ENCODE results near the gene FUBP1. TPM values are rescaled to one million over a fixed set of nuclear protein-coding genes. Genes with fewer than 3 reads are reported as not detected.

The FUBP1 gene
- polyA plus RNA-seq, 1 of the 3 experiments (the other 2 are of a cell fraction): 64.1 TPM

DNA sequence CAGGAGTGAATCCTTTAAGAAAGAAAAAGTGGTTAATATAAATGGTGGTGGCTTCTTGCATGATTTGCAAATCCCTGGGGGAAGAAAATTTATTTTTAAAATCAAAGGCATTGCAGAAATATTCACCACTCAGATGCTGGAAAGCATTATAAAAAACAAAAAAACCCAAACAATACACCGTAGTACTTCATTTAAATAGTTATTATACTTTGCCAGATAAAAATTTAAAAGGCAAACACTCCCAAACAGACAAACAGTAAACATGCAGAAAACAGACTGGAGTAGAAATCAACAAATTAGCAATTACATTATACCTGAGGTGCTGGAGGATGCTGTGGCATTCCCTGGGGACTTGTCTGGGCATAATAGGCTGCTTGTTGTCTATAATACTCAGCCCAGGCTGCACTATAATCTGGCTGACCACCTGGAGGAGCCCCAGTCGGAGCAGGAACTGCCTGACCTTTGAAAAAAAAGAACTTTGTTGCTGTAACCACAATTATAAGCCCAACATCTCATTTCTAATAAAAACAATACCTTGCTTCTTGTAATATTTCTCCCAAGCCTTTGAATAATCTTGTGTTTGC lies 29.9 kb downstream of the FUBP1 start (continued):
- TF ChIP-seq RFX5 (IDR thresholded peaks at IDR 0.05; ENCODE audit: low read length) (no peak), RAD21 (IDR thresholded peaks at IDR 0.05; ENCODE audit: low read length) (peak; percentile 28), EP300 (IDR thresholded peaks at IDR 0.05; ENCODE audit: borderline replicate concordance in 1 of 2, low read depth in 1 of 2, low read length in 1 of 2) (no peak), TEAD4 (IDR thresholded peaks at IDR 0.05; ENCODE audit: borderline replicate concordance, insufficient read depth) (no peak)
- TF ChIP-seq, protein P1, sequence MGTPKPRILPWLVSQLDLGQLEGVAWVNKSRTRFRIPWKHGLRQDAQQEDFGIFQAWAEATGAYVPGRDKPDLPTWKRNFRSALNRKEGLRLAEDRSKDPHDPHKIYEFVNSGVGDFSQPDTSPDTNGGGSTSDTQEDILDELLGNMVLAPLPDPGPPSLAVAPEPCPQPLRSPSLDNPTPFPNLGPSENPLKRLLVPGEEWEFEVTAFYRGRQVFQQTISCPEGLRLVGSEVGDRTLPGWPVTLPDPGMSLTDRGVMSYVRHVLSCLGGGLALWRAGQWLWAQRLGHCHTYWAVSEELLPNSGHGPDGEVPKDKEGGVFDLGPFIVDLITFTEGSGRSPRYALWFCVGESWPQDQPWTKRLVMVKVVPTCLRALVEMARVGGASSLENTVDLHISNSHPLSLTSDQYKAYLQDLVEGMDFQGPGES (IDR thresholded peaks at IDR 0.05; ENCODE audit: low read depth, low read length): no peak
- TF ChIP-seq, protein P2, sequence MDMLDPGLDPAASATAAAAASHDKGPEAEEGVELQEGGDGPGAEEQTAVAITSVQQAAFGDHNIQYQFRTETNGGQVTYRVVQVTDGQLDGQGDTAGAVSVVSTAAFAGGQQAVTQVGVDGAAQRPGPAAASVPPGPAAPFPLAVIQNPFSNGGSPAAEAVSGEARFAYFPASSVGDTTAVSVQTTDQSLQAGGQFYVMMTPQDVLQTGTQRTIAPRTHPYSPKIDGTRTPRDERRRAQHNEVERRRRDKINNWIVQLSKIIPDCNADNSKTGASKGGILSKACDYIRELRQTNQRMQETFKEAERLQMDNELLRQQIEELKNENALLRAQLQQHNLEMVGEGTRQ (IDR thresholded peaks at IDR 0.05; ENCODE audit: borderline replicate concordance, low read depth, low read length): no peak
- TF ChIP-seq, protein P3, sequence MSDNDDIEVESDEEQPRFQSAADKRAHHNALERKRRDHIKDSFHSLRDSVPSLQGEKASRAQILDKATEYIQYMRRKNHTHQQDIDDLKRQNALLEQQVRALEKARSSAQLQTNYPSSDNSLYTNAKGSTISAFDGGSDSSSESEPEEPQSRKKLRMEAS (IDR thresholded peaks at IDR 0.05; ENCODE audit: low read depth): no peak

DNA sequence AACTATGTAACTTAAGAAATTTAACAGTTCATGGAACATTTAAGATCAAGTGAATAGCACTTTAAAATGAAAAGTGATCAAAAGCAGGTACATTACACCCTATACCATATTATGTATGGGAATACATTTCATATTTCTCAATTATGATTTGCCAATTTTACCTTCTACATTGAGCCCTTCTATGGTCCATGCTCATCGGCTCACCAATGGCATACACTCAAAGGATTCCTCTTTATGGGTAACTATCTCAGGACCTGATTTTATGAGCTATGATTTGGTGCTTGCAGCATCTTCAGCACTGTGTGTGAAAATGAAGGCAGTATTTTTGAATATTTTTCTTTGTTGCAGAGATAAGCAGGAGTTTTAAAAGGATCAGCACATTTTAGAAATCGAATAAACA lies 33.5 kb downstream of the FUBP1 start:
- no peaks in the 10 kb centered on the region for H4K20me1 ChIP-seq (ENCODE audit: insufficient read depth)
- H3K27ac ChIP-seq (ENCODE audit: low read depth in 2 of 2, low read length in 1 of 2): no peak overlapping the region
- peaks cover 93 to 96% of the 10 kb centered on the region in 2 experiments for H3K36me3 ChIP-seq (replicated peaks in 1 of 2; ENCODE audit: control insufficient read depth in 1 of 2, insufficient read depth in 2 of 2, low read length in 1 of 2)
- ChIA-PET POLR2A (no interaction called here), CTCF (interaction anchor here (0.7 to 2.8 kb wide), 3 partner anchors 12 to 28 kb away, joined by 3 to 8 read pairs (median 5); no protein-coding TSS in a partner anchor)
- no peak for DNase-seq
- H3K9me2 ChIP-seq: no peaks in the 10 kb centered on the region
- H3K79me2 ChIP-seq (ENCODE audit: insufficient read depth): peaks cover 52% of the 10 kb centered on the region
- H3F3A ChIP-seq (replicated peaks; ENCODE audit: insufficient read depth): peaks cover 82% of the 10 kb centered on the region
- no peak for TF ChIP-seq NRF1 (IDR thresholded peaks at IDR 0.05; ENCODE audit: low read depth, low read length)
- no peak for TF ChIP-seq GABPA (IDR thresholded peaks at IDR 0.05; ENCODE audit: low read depth)
- no peak for TF ChIP-seq SIN3A (IDR thresholded peaks at IDR 0.05; ENCODE audit: borderline replicate concordance, low read depth, low read length)
- TF ChIP-seq ELF1 (IDR thresholded peaks at IDR 0.05): no peak
- no peak for TF ChIP-seq TEAD4 (IDR thresholded peaks at IDR 0.05; ENCODE audit: borderline replicate concordance, insufficient read depth)
- TF ChIP-seq, protein P2 (IDR thresholded peaks at IDR 0.05; ENCODE audit: borderline replicate concordance, low read depth, low read length): no peak
- TF ChIP-seq RAD21 (IDR thresholded peaks at IDR 0.05; ENCODE audit: low read length): no peak
- TF ChIP-seq, protein P3 (IDR thresholded peaks at IDR 0.05; ENCODE audit: low read depth): no peak
- TF ChIP-seq JUND (IDR thresholded peaks at IDR 0.05): no peak
- no peak for TF ChIP-seq FOXM1 (IDR thresholded peaks at IDR 0.05; ENCODE audit: low read depth)
- TF ChIP-seq RFX5 (IDR thresholded peaks at IDR 0.05; ENCODE audit: low read length): no peak
- TF ChIP-seq SMC3 (IDR thresholded peaks at IDR 0.05; ENCODE audit: low read depth, low read length): no peak
- no peak for TF ChIP-seq RCOR1 (IDR thresholded peaks at IDR 0.05; ENCODE audit: low read length)
- TF ChIP-seq, protein P4, sequence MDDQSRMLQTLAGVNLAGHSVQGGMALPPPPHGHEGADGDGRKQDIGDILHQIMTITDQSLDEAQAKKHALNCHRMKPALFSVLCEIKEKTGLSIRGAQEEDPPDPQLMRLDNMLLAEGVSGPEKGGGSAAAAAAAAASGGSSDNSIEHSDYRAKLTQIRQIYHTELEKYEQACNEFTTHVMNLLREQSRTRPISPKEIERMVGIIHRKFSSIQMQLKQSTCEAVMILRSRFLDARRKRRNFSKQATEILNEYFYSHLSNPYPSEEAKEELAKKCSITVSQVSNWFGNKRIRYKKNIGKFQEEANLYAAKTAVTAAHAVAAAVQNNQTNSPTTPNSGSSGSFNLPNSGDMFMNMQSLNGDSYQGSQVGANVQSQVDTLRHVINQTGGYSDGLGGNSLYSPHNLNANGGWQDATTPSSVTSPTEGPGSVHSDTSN (IDR thresholded peaks at IDR 0.05): no peak
- H2AFZ ChIP-seq (ENCODE audit: low read depth): no peak overlapping the region
- no peak overlapping the region for H3K9ac ChIP-seq
- H3K4me3 ChIP-seq (ENCODE audit: low read depth in 2 of 2, low read length in 1 of 2): no peak overlapping the region
- no peaks in the 10 kb centered on the region for H3K27me3 ChIP-seq (ENCODE audit: insufficient read depth)
- peaks cover 0 to 4% of the 10 kb centered on the region in 2 experiments; a peak in 2 of 4 replicates for H3K4me1 ChIP-seq (ENCODE audit: control insufficient read depth in 1 of 2, insufficient read depth in 2 of 2, low read depth in 1 of 2, low read length in 1 of 2)
- 92% methylated on average over 2 of the region's 2 CpGs for WGBS (ENCODE audit: low lambda C conversion rate)
- no peak overlapping the region for H3K4me2 ChIP-seq
- no peaks in the 10 kb centered on the region for H3K9me3 ChIP-seq
